Peyer's patch (tissue), 4 donors: ENCODE measurements around the gene SEMA3B. TPM values are rescaled to one million over a fixed set of nuclear protein-coding genes. Genes with fewer than 3 reads are reported as not detected.

Experiments used
- DNase-seq, 3 donors: peaks; one replicate each; pipeline ENCODE4 v3.0.0-alpha.2; 2017 to 2019
- H3K27ac ChIP-seq, 4 donors: fragments of 200-600 bp; sonication (generic); one replicate each; pipeline ENCODE4 v1.5.1; 2016 to 2019
- H3K27me3 ChIP-seq, 2 donors: fragments of 200-600 bp; sonication (generic); one replicate each; pipeline ENCODE4 v1.5.1; 2019
- H3K36me3 ChIP-seq, 3 donors: fragments of 200-600 bp; sonication (generic); one replicate each; pipeline ENCODE4 v1.5.1; 2016 to 2019
- H3K4me1 ChIP-seq, 4 donors: fragments of 200-600 bp; sonication (generic); one replicate each; pipeline ENCODE4 v1.5.1; 2016 to 2019
- H3K4me3 ChIP-seq, 4 donors: fragments of 200-600 bp; sonication (generic); 1 replicate in 3 of 4; 2 replicates in 1 of 4; pipeline ENCODE4 v1.5.1; 2016 to 2019; ENCODE audit warnings: mild to moderate bottlenecking in 1 of 4
- H3K9me3 ChIP-seq, 4 donors: fragments of 200-600 bp; sonication (generic); one replicate each; pipeline ENCODE4 v1.5.1; 2016 to 2019; ENCODE audit warnings: mild to moderate bottlenecking in 1 of 4
- POLR2A ChIP-seq, 2 donors: fragments of 450-650 bp; IDR thresholded peaks; one replicate each; pipeline ENCODE4 v1.5.1; 2017; ENCODE audit warnings: antibody characterized with exemption in 2 of 2, mild to moderate bottlenecking in 2 of 2, moderate library complexity in 2 of 2
- small RNA-seq, 2 donors: library from RNA; depleted of rRNA; stranded (forward); fragments of <200 nt; gene quantifications; one replicate each; pipeline ENCODE3, GENCODE V24; 2016
- total RNA-seq, 4 donors: library from RNA; depleted of rRNA; stranded (reverse); fragments of >200 nt; gene quantifications; one replicate each; pipeline ENCODE4 v1.1.0, GENCODE V29; 2016
- TF ChIP-seq, protein P1 (sequence below), 6 experiments: fragments of 450-650 bp in 4 of 6; fragments of 200-600 bp in 2 of 6; sonication (generic) in 1 of 6; IDR thresholded peaks; one replicate each; pipeline ENCODE4 v1.5.1; 2017 to 2019; ENCODE audit warnings: antibody characterized with exemption in 6 of 6, mild to moderate bottlenecking in 3 of 6, moderate library complexity in 1 of 6

Gene SEMA3B
- total RNA-seq, 4 donors from 2014 or later = 56.1 to 367 (median 267) TPM

DNA sequence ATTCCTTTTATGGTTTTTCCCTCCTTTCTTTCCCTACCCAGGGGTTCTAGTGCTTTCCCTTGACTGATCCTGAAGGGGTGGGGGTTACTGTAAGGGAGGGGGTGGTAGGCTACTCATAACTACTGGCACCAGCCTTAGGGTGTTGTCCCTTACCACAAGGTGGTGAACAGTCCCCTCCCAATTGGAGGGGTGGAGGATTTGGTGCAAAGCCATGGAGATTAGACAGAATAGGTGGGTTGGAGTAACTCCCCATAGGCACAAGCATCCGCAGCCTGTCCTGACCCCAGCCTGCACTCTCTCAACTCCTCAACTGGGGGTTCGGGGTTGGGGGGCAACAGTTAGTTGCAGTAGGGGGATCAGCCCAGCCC lies 56.1 kb downstream of the SEMA3B start:
- no peak for TF ChIP-seq POLR2A (IDR thresholded peaks at IDR 0.05)
- TF ChIP-seq, protein P1, sequence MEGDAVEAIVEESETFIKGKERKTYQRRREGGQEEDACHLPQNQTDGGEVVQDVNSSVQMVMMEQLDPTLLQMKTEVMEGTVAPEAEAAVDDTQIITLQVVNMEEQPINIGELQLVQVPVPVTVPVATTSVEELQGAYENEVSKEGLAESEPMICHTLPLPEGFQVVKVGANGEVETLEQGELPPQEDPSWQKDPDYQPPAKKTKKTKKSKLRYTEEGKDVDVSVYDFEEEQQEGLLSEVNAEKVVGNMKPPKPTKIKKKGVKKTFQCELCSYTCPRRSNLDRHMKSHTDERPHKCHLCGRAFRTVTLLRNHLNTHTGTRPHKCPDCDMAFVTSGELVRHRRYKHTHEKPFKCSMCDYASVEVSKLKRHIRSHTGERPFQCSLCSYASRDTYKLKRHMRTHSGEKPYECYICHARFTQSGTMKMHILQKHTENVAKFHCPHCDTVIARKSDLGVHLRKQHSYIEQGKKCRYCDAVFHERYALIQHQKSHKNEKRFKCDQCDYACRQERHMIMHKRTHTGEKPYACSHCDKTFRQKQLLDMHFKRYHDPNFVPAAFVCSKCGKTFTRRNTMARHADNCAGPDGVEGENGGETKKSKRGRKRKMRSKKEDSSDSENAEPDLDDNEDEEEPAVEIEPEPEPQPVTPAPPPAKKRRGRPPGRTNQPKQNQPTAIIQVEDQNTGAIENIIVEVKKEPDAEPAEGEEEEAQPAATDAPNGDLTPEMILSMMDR (IDR thresholded peaks at IDR 0.05) = no peak
- Histone ChIP-seq H3K27ac (peak overlapping the region in 1 of 4 donors; percentile 91), H3K9me3 (no peaks in the 10 kb centered on the region), H3K27me3 (no peaks in the 10 kb centered on the region), H3K36me3 (peaks cover 0 to 20% (median 0%) of the 10 kb centered on the region in 3 donors), H3K4me3 (no peak overlapping the region), H3K4me1 (peaks cover 4 to 41% (median 23%) of the 10 kb centered on the region in 4 donors)
- no peak for DNase-seq

DNA sequence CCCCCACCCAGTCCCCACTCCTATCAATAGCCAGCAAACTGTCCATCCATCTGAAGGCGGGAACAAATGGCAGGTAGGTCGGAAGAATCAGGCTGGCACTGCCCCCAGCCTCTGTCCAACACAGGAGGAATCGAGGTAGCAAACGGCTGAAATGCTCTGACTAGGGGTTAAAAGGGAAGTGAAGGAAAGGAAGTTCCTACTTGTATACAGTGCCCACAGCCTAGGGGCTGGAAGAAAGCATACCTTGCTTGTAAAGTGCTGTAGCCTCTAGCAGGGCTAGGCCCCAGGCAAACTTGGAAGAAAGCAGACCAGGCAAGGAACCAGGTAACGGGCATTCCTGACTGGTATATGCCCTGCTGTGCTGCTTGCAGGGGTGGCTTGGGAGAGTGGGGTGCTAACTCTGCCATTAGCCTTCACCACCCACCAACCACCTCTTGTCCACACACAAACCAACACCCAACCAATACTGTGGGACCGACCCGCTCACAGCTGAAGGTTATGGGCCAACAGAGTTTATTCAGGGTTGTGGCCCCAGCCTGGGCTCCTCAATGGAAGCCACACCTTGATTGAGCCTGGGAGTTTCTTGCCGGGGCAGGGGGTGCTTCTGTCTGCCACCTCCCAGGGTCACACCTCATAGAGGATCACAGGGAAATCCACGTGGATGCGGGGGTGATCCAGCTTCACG lies 56.7 kb downstream of the SEMA3B start:
- peak overlapping the region in 1 of 4 donors; percentile 91 for H3K27ac ChIP-seq
- peaks cover 4 to 37% (median 18%) of the 10 kb centered on the region in 4 donors for H3K4me1 ChIP-seq

DNA sequence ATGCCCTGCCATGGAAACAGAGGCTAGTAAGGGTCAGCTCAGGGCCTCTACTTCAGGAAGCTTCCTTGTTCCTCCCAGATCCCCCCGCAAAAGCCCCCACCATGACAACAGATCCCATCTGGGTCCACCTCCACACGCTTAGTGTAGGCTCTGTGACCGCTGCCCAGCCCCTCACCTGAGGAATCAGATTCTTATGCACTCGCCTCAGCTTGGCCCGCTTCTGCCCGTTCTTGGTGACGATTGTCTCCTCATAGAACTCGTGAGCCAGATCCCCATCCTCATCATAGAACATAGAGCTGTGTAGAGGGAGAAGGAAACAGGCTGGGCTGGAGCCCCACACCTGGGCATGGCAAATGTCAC lies 57.2 kb downstream of the SEMA3B start:
- no peak for DNase-seq
- peaks cover 0 to 31% (median 0%) of the 10 kb centered on the region in 3 donors for H3K36me3 ChIP-seq

More for the DNA sequence above, 56.7 kb downstream of the SEMA3B start:
- H3K4me3 ChIP-seq = no peak overlapping the region
- no peak for TF ChIP-seq POLR2A (IDR thresholded peaks at IDR 0.05)
- TF ChIP-seq, protein P1 (IDR thresholded peaks at IDR 0.05) = no peak
- DNase-seq = no peak
- no peaks in the 10 kb centered on the region for H3K9me3 ChIP-seq
- peaks cover 0 to 26% (median 0%) of the 10 kb centered on the region in 3 donors for H3K36me3 ChIP-seq
- H3K27me3 ChIP-seq = no peaks in the 10 kb centered on the region

GRCh38 chr3:50327129-50327528 lies 58.2 kb downstream of the SEMA3B start:
- Histone ChIP-seq H3K27ac (peak overlapping the region in 2 of 4 donors; percentile 74 to 93), H3K4me1 (peaks cover 4 to 33% (median 14%) of the 10 kb centered on the region in 4 donors), H3K27me3 (no peaks in the 10 kb centered on the region), H3K4me3 (peak overlapping the region; percentile 69 to 99 (median 87)), H3K36me3 (peaks cover 0 to 40% (median 0%) of the 10 kb centered on the region in 3 donors), H3K9me3 (no peaks in the 10 kb centered on the region)
- no peak for DNase-seq
- no peak for TF ChIP-seq POLR2A (IDR thresholded peaks at IDR 0.05)
- TF ChIP-seq, protein P1 (IDR thresholded peaks at IDR 0.05) = no peak

More for the DNA sequence above, 57.2 kb downstream of the SEMA3B start:
- no peak overlapping the region for H3K27ac ChIP-seq
- no peaks in the 10 kb centered on the region for H3K27me3 ChIP-seq
- peaks cover 4 to 37% (median 18%) of the 10 kb centered on the region in 4 donors for H3K4me1 ChIP-seq
- no peak overlapping the region for H3K4me3 ChIP-seq
- H3K9me3 ChIP-seq = no peaks in the 10 kb centered on the region
- TF ChIP-seq, protein P1 (IDR thresholded peaks at IDR 0.05) = no peak
- no peak for TF ChIP-seq POLR2A (IDR thresholded peaks at IDR 0.05)

Small RNAs within 50 kb of the gene (small RNA-seq; reads per million reads assigned to genes)
- gene MIR5787 = 0 reads per million in 2 donors

Other genes with a start within 250 kb of the SEMA3B start
- 100 to 1,000 TPM; 212 to 498 (median 416) TPM for gene RBM5, start 180.2 kb upstream of the SEMA3B start, total RNA-seq
- 10 to 100 TPM; 21.2 to 41.0 (median 23.2) TPM for gene SEMA3F, start 113.8 kb upstream of the SEMA3B start, total RNA-seq
- gene GNAT1, start 77.5 kb upstream of the SEMA3B start, total RNA-seq = not detected
- gene SLC38A3, start 63.9 kb upstream of the SEMA3B start, total RNA-seq = 1 to 10 TPM in 1 of 4 donors, not detected in 3; 1.3 TPM
- 100 to 1,000 TPM in 2 of 4 donors, 10 to 100 TPM in 2; 71.8 to 178 (median 98.4) TPM for gene GNAI2, start 32.9 kb upstream of the SEMA3B start, total RNA-seq
- not detected for gene LSMEM2, start 9.9 kb downstream of the SEMA3B start, total RNA-seq
- 100 to 1,000 TPM in 3 of 4 donors, 10 to 100 TPM in 1; 75.5 to 205 (median 140) TPM for gene IFRD2, start 23.3 kb downstream of the SEMA3B start, total RNA-seq
- gene HYAL3, start 30.3 kb downstream of the SEMA3B start, total RNA-seq = 1 to 10 TPM; 3.0 to 6.6 (median 4.2) TPM
- gene NAA80, start 30.3 kb downstream of the SEMA3B start, total RNA-seq = 10 to 100 TPM in 3 of 4 donors, 1 to 10 TPM in 1; 3.2 to 14.0 (median 12.4) TPM
- gene HYAL1, start 34.4 kb downstream of the SEMA3B start, total RNA-seq = 1 to 10 TPM; 1.2 to 5.1 (median 4.6) TPM
- gene HYAL2, start 53.6 kb downstream of the SEMA3B start, total RNA-seq = 10 to 100 TPM; 18.2 to 63.1 (median 39.9) TPM
- 10 to 100 TPM in 3 of 4 donors, 1 to 10 TPM in 1; 5.8 to 19.8 (median 17.5) TPM for gene TUSC2, start 59.1 kb downstream of the SEMA3B start, total RNA-seq
- gene RASSF1, start 71.7 kb downstream of the SEMA3B start, total RNA-seq = 10 to 100 TPM; 27.6 to 80.0 (median 29.4) TPM
- gene ZMYND10, start 76.6 kb downstream of the SEMA3B start, total RNA-seq = under 1 TPM in 2 of 4 donors, not detected in 2; 0.27 to 0.38 TPM
- 10 to 100 TPM; 19.1 to 45.4 (median 28.3) TPM for gene NPRL2, start 81.6 kb downstream of the SEMA3B start, total RNA-seq
- 10 to 100 TPM; 22.3 to 69.5 (median 38.6) TPM for gene CYB561D2, start 81.7 kb downstream of the SEMA3B start, total RNA-seq
- gene TMEM115, start 90.4 kb downstream of the SEMA3B start, total RNA-seq = 10 to 100 TPM; 14.0 to 75.5 (median 66.2) TPM
- gene CACNA2D2, start 234.5 kb downstream of the SEMA3B start, total RNA-seq = 1 to 10 TPM in 3 of 4 donors, under 1 TPM in 1; 0.88 to 5.8 (median 1.2) TPM